ENCODE measurements around the gene ERMARD. TPM values are rescaled to one million over a fixed set of nuclear protein-coding genes. Genes with fewer than 3 reads are reported as not detected.

Gene ERMARD
- total and polyA plus RNA-seq, 2 donors (not counting 3 experiments of a cell fraction or from before 2014, with no cell fraction given), result 23.8 to 36.4 TPM

DNA sequence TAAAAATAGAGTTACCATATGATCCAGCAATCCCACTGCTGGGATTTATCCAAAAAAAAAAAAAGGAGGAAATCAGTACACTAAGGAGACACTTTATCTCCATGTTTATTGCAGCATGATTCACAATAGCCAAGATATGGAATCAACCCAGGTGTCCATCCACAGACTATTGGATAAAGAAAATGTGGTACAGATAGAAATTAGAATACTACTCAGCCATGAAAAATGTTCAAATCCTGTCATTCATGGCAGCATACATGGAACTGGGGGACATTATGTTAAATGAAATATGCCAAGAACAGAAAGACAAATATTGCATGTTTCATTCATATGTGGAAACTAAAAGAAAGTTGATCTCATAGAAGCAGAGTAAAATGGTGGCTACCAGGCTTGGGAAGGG is 75.3 kb downstream of the ERMARD start:
- dilution Hi-C loops (cut with MboI; ENCODE audit: extremely low pct_ligation_motif_present, low sequenced_read_pairs) (no loop called here), intact Hi-C loops (cut with micrococcal nuclease) (no loop called here)
- ChIA-PET CTCF (no interaction called here), POLR2A (no interaction called here)
- H3K79me2 ChIP-seq (ENCODE audit: control insufficient read depth, insufficient read depth, low read length), result no peaks in the 10 kb centered on the region
- no peaks in the 10 kb centered on the region for H3K36me3 ChIP-seq (ENCODE audit: control insufficient read depth in 2 of 2, extremely low read depth in 1 of 2, insufficient read depth in 2 of 2, low read length in 2 of 2)
- peaks cover 0 to 2% of the 10 kb centered on the region in 2 experiments for H3K27me3 ChIP-seq (ENCODE audit: control insufficient read depth in 2 of 2, insufficient read depth in 2 of 2, low read length in 2 of 2)
- no peaks in the 10 kb centered on the region for H3K9me1 ChIP-seq (replicated peaks; ENCODE audit: control insufficient read depth, extremely low read depth, insufficient read depth, low read length)
- BruUV-seq (replicated peaks), result no TSS peak
- no peaks in the 10 kb centered on the region for H4K20me1 ChIP-seq (replicated peaks; ENCODE audit: control insufficient read depth, extremely low read depth, insufficient read depth, low read length)
- H2AFZ ChIP-seq (ENCODE audit: low read depth, low read length), result no peak overlapping the region
- no peaks in the 10 kb centered on the region for H3K9me3 ChIP-seq (replicated peaks; ENCODE audit: control insufficient read depth, insufficient read depth, low read length)
- H3K4me1 ChIP-seq (ENCODE audit: control insufficient read depth, extremely low read depth, insufficient read depth, low read length), result no peaks in the 10 kb centered on the region
- no peak overlapping the region for H3K4me3 ChIP-seq (replicated peaks in 1 of 3; ENCODE audit: insufficient read depth in 1 of 3, low read depth in 1 of 3, low read length in 3 of 3)
- no peak overlapping the region for H3K4me2 ChIP-seq (ENCODE audit: insufficient read depth, low read length)
- H3K9ac ChIP-seq (replicated peaks; ENCODE audit: extremely low read depth, insufficient read depth, low read length), result no peak overlapping the region
- H3K27ac ChIP-seq (ENCODE audit: insufficient read depth, low read depth, low read length), result no peak overlapping the region
- FAIRE-seq, result no peak
- TF ChIP-seq EZH2 (IDR thresholded peaks at IDR 0.05; ENCODE audit: borderline replicate concordance, low read depth, low read length, severe bottlenecking) (no peak), POLR2A (IDR thresholded peaks at IDR 0.05; ENCODE audit: low read depth, low read length) (no peak), FOS (IDR thresholded peaks at IDR 0.05; ENCODE audit: borderline replicate concordance, insufficient read depth, low read length) (no peak), GATA2 (IDR thresholded peaks at IDR 0.05; ENCODE audit: insufficient read depth, insufficient read length, low read depth, low read length) (no peak), MYC (IDR thresholded peaks at IDR 0.05; ENCODE audit: low read depth, low read length) (no peak), JUN (IDR thresholded peaks at IDR 0.05; ENCODE audit: borderline replicate concordance, insufficient read depth, insufficient read length, low read depth) (no peak), POLR2AphosphoS5 (IDR thresholded peaks at IDR 0.05; ENCODE audit: insufficient read depth, low read depth, low read length) (no peak)
- TF ChIP-seq, protein P1, sequence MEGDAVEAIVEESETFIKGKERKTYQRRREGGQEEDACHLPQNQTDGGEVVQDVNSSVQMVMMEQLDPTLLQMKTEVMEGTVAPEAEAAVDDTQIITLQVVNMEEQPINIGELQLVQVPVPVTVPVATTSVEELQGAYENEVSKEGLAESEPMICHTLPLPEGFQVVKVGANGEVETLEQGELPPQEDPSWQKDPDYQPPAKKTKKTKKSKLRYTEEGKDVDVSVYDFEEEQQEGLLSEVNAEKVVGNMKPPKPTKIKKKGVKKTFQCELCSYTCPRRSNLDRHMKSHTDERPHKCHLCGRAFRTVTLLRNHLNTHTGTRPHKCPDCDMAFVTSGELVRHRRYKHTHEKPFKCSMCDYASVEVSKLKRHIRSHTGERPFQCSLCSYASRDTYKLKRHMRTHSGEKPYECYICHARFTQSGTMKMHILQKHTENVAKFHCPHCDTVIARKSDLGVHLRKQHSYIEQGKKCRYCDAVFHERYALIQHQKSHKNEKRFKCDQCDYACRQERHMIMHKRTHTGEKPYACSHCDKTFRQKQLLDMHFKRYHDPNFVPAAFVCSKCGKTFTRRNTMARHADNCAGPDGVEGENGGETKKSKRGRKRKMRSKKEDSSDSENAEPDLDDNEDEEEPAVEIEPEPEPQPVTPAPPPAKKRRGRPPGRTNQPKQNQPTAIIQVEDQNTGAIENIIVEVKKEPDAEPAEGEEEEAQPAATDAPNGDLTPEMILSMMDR (IDR thresholded peaks at IDR 0.05; ENCODE audit: extremely low read depth in 1 of 2, insufficient read depth in 1 of 2, low read depth in 1 of 2, low read length in 2 of 2), result no peak
- TF ChIP-seq, protein P2, sequence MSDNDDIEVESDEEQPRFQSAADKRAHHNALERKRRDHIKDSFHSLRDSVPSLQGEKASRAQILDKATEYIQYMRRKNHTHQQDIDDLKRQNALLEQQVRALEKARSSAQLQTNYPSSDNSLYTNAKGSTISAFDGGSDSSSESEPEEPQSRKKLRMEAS (IDR thresholded peaks at IDR 0.05; ENCODE audit: insufficient read depth, insufficient read length), result no peak
- no peak for DNase-seq (ENCODE audit: low read depth, low spot score)

All from endothelial cell of umbilical vein (primary cell).